HEK293 (cell line): Measurements from ENCODE around the gene RAB7A.

Experiments used
- CTCF ChIA-PET: fragments of 350-600 bp; formaldehyde crosslinking; extraction: SDS; loops from one replicate; lab custom pipeline; 2021; ENCODE audit warnings: antibody characterized with exemption; lab: Yijun Ruan, JAX
- POLR2A ChIA-PET: fragments of 300-600 bp; formaldehyde crosslinking; extraction: SDS; loops from one replicate; lab custom pipeline; 2020; ENCODE audit warnings: antibody characterized with exemption, inconsistent platforms; lab: Yijun Ruan, JAX
- H3K27ac ChIP-seq: fragments of 200-500 bp; sonication (Bioruptor generic); 2 replicates; pipeline ENCODE4 v1.5.1; 2014; ENCODE audit warnings: low read depth, low read length, control low read depth, inconsistent platforms; ENCODE audit errors: extremely low read depth
- H3K36me3 ChIP-seq, 2 experiments: fragments of 200-500 bp in 1 of 2; sonication (Bioruptor generic) in 1 of 2; 1 replicate in 1 of 2; 2 replicates in 1 of 2; pipeline ENCODE4 v1.5.1; 2014 to 2017; ENCODE audit warnings: inconsistent platforms in 2 of 2, low read length in 2 of 2; ENCODE audit not compliant: control insufficient read depth in 2 of 2, insufficient read depth in 1 of 2
- H3K4me1 ChIP-seq: fragments of 200-500 bp; sonication (Bioruptor generic); 2 replicates; pipeline ENCODE4 v1.5.1; 2014; ENCODE audit warnings: mild to moderate bottlenecking, low read length, inconsistent platforms; ENCODE audit not compliant: control insufficient read depth, insufficient read depth
- H3K4me3 ChIP-seq: 2 replicates; pipeline ENCODE4 v1.5.1; 2011; ENCODE audit warnings: low read depth, mild to moderate bottlenecking, control low read depth, low read length, moderate library complexity
- H3K9me3 ChIP-seq: fragments of 200-500 bp; sonication (Bioruptor generic); 2 replicates; pipeline ENCODE4 v1.5.1; 2014; ENCODE audit warnings: low read depth, low read length, inconsistent platforms; ENCODE audit not compliant: control insufficient read depth, insufficient read depth
- GLIS1 ChIP-seq: fragments of 450-650 bp; formaldehyde crosslinking; IDR thresholded peaks from 2 replicates; pipeline ENCODE4 v1.5.1; 2016; ENCODE audit warnings: missing biosample characterization, missing genetic modification characterization
- GLIS2 ChIP-seq: fragments of 450-650 bp; formaldehyde crosslinking; IDR thresholded peaks from 2 replicates; pipeline ENCODE4 v1.5.1; 2016; ENCODE audit warnings: missing biosample characterization, missing genetic modification characterization
- KLF9 ChIP-seq: fragments of 450-650 bp; formaldehyde crosslinking; IDR thresholded peaks from 2 replicates; pipeline ENCODE4 v1.5.1; 2016; ENCODE audit warnings: missing biosample characterization, missing genetic modification characterization, low read depth
- SP7 ChIP-seq: fragments of 450-650 bp; formaldehyde crosslinking; IDR thresholded peaks from 2 replicates; pipeline ENCODE4 v1.5.1; 2016; ENCODE audit warnings: missing biosample characterization, missing genetic modification characterization
- TRIM28 ChIP-seq: IDR thresholded peaks from 2 replicates; pipeline ENCODE4 v1.6.1; 2011; ENCODE audit warnings: low read length, control low read depth, borderline replicate concordance
- YY2 ChIP-seq: fragments of 450-650 bp; formaldehyde crosslinking; IDR thresholded peaks from 2 replicates; pipeline ENCODE4 v1.5.1; 2016; ENCODE audit warnings: missing biosample characterization, missing genetic modification characterization
- ZFP37 ChIP-seq: fragments of 450-650 bp; formaldehyde crosslinking; IDR thresholded peaks from 2 replicates; pipeline ENCODE4 v1.5.1; 2016; ENCODE audit warnings: missing biosample characterization, missing genetic modification characterization
- ZNF10 ChIP-seq: fragments of 450-650 bp; formaldehyde crosslinking; IDR thresholded peaks from 2 replicates; pipeline ENCODE4 v1.5.1; 2017; ENCODE audit warnings: missing biosample characterization, missing genetic modification characterization
- ZNF121 ChIP-seq: fragments of 450-650 bp; formaldehyde crosslinking; IDR thresholded peaks from 2 replicates; pipeline ENCODE4 v1.5.1; 2016; ENCODE audit warnings: missing biosample characterization, missing genetic modification characterization
- ZNF155 ChIP-seq: fragments of 450-650 bp; formaldehyde crosslinking; IDR thresholded peaks from 2 replicates; pipeline ENCODE4 v1.5.1; 2016; ENCODE audit warnings: missing biosample characterization, missing genetic modification characterization
- ZNF214 ChIP-seq: fragments of 450-650 bp; formaldehyde crosslinking; IDR thresholded peaks from 2 replicates; pipeline ENCODE4 v1.5.1; 2017; ENCODE audit warnings: missing biosample characterization, mild to moderate bottlenecking, missing genetic modification characterization, borderline replicate concordance
- ZNF223 ChIP-seq: fragments of 450-650 bp; formaldehyde crosslinking; IDR thresholded peaks from 2 replicates; pipeline ENCODE4 v1.5.1; 2016; ENCODE audit warnings: missing biosample characterization, missing genetic modification characterization
- ZNF350 ChIP-seq: fragments of 450-650 bp; formaldehyde crosslinking; IDR thresholded peaks from 2 replicates; pipeline ENCODE4 v1.5.0; 2017; ENCODE audit warnings: missing biosample characterization, mild to moderate bottlenecking, missing genetic modification characterization
- ZSCAN23 ChIP-seq: fragments of 450-650 bp; formaldehyde crosslinking; IDR thresholded peaks from 2 replicates; pipeline ENCODE4 v1.5.1; 2016; ENCODE audit warnings: missing biosample characterization, missing genetic modification characterization
- ZXDB ChIP-seq: fragments of 450-650 bp; formaldehyde crosslinking; IDR thresholded peaks from 2 replicates; pipeline ENCODE4 v1.5.1; 2016; ENCODE audit warnings: missing biosample characterization, missing genetic modification characterization
- TF ChIP-seq, protein P1 (sequence below): fragments of 450-650 bp; formaldehyde crosslinking; IDR thresholded peaks from 2 replicates; pipeline ENCODE4 v1.5.1; 2016; ENCODE audit warnings: missing biosample characterization, missing genetic modification characterization
- TF ChIP-seq, protein P2 (sequence below): fragments of 450-650 bp; formaldehyde crosslinking; IDR thresholded peaks from 2 replicates; pipeline ENCODE4 v1.5.1; 2016; ENCODE audit warnings: missing biosample characterization, missing genetic modification characterization
- TF ChIP-seq, protein P3 (sequence below): fragments of 450-650 bp; formaldehyde crosslinking; IDR thresholded peaks from 2 replicates; pipeline ENCODE4 v1.5.1; 2016; ENCODE audit warnings: missing biosample characterization, missing genetic modification characterization
- TF ChIP-seq, protein P4 (sequence below): fragments of 450-650 bp; formaldehyde crosslinking; IDR thresholded peaks from 2 replicates; pipeline ENCODE4 v1.5.1; 2017; ENCODE audit warnings: missing biosample characterization, missing genetic modification characterization

RAB7A gene

DNA sequence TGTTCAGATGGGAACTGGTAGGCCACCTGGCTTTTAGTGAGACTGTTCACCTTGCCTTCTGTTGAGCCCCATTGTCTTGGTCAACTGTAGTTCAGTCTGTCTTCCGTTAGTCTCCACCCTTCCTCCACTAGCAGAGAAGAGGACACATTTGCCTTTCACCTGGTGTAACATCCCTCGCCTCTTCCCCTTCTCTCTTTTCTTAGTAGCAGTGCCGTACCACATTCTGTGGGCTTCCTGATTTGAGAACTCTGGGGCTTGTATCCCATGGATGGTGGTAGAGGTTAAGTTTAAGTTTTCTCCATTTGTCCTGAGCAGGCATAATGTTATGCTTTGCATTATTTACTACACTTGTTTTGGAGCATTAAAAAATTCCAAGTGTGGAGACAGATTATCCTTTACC, 49.3 kb downstream of the RAB7A start:
- H3K27ac ChIP-seq, result no peak overlapping the region
- ChIA-PET POLR2A (no interaction called here), CTCF (no interaction called here)

GRCh38 chr3:128775906-128776542, 50.0 kb downstream of the RAB7A start:
- H3K9me3 ChIP-seq, result no peaks in the 10 kb centered on the region
- H3K36me3 ChIP-seq, result no peaks in the 10 kb centered on the region
- no peak overlapping the region for H3K4me3 ChIP-seq
- POLR2A ChIA-PET, result no interaction called here
- H3K27ac ChIP-seq, result no peak overlapping the region
- peaks cover 9% of the 10 kb centered on the region for H3K4me1 ChIP-seq
- CTCF ChIA-PET, result no interaction called here
- TF ChIP-seq, protein P1, sequence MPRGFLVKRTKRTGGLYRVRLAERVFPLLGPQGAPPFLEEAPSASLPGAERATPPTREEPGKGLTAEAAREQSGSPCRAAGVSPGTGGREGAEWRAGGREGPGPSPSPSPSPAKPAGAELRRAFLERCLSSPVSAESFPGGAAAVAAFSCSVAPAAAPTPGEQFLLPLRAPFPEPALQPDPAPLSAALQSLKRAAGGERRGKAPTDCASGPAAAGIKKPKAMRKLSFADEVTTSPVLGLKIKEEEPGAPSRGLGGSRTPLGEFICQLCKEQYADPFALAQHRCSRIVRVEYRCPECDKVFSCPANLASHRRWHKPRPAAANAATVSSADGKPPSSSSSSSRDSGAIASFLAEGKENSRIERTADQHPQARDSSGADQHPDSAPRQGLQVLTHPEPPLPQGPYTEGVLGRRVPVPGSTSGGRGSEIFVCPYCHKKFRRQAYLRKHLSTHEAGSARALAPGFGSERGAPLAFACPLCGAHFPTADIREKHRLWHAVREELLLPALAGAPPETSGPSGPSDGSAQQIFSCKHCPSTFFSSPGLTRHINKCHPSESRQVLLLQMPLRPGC (tag by site-specific recombination), result no peak
- TF ChIP-seq SP7 (tag by site-specific recombination), result no peak
- peak; percentile 76 for TF ChIP-seq ZNF121 (tag by site-specific recombination)
- TF ChIP-seq, protein P2, sequence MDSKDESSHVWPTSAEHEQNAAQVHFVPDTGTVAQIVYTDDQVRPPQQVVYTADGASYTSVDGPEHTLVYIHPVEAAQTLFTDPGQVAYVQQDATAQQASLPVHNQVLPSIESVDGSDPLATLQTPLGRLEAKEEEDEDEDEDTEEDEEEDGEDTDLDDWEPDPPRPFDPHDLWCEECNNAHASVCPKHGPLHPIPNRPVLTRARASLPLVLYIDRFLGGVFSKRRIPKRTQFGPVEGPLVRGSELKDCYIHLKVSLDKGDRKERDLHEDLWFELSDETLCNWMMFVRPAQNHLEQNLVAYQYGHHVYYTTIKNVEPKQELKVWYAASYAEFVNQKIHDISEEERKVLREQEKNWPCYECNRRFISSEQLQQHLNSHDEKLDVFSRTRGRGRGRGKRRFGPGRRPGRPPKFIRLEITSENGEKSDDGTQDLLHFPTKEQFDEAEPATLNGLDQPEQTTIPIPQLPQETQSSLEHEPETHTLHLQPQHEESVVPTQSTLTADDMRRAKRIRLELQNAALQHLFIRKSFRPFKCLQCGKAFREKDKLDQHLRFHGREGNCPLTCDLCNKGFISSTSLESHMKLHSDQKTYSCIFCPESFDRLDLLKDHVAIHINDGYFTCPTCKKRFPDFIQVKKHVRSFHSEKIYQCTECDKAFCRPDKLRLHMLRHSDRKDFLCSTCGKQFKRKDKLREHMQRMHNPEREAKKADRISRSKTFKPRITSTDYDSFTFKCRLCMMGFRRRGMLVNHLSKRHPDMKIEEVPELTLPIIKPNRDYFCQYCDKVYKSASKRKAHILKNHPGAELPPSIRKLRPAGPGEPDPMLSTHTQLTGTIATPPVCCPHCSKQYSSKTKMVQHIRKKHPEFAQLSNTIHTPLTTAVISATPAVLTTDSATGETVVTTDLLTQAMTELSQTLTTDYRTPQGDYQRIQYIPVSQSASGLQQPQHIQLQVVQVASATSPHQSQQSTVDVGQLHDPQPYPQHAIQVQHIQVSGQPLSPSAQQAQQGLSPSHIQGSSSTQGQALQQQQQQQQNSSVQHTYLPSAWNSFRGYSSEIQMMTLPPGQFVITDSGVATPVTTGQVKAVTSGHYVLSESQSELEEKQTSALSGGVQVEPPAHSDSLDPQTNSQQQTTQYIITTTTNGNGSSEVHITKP (tag by site-specific recombination), result 0 out of 2 replicates have a peak, but pooled peaks have one; percentile 56

More for the DNA sequence above, 49.3 kb downstream of the RAB7A start:
- Histone ChIP-seq H3K9me3 (no peaks in the 10 kb centered on the region), H3K4me1 (peaks cover 9% of the 10 kb centered on the region), H3K36me3 (no peaks in the 10 kb centered on the region), H3K4me3 (no peak overlapping the region)
- TF ChIP-seq, protein P3, sequence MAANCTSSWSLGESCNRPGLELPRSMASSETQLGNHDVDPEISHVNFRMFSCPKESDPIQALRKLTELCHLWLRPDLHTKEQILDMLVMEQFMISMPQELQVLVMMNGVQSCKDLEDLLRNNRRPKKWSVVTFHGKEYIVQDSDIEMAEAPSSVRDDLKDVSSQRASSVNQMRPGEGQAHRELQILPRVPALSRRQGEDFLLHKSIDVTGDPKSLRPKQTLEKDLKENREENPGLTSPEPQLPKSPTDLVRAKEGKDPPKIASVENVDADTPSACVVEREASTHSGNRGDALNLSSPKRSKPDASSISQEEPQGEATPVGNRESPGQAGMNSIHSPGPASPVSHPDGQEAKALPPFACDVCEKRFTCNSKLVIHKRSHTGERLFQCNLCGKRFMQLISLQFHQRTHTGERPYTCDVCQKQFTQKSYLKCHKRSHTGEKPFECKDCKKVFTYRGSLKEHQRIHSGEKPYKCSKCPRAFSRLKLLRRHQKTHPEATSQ, result no peak
- no peak for TF ChIP-seq GLIS2 (tag by site-specific recombination)
- no peak for TF ChIP-seq ZNF223 (tag by site-specific recombination)
- no peak for TF ChIP-seq ZNF155 (tag by site-specific recombination)
- no peak for TF ChIP-seq ZFP37 (tag by site-specific recombination)
- TF ChIP-seq ZNF214 (tag by site-specific recombination), result no peak
- TF ChIP-seq TRIM28, result no peak
- no peak for TF ChIP-seq KLF9 (tag by site-specific recombination)
- TF ChIP-seq YY2, result no peak
- TF ChIP-seq ZNF350 (tag by site-specific recombination), result no peak
- TF ChIP-seq ZXDB (tag by site-specific recombination), result no peak
- TF ChIP-seq ZSCAN23, result no peak
- no peak for TF ChIP-seq ZNF10
- TF ChIP-seq, protein P4, sequence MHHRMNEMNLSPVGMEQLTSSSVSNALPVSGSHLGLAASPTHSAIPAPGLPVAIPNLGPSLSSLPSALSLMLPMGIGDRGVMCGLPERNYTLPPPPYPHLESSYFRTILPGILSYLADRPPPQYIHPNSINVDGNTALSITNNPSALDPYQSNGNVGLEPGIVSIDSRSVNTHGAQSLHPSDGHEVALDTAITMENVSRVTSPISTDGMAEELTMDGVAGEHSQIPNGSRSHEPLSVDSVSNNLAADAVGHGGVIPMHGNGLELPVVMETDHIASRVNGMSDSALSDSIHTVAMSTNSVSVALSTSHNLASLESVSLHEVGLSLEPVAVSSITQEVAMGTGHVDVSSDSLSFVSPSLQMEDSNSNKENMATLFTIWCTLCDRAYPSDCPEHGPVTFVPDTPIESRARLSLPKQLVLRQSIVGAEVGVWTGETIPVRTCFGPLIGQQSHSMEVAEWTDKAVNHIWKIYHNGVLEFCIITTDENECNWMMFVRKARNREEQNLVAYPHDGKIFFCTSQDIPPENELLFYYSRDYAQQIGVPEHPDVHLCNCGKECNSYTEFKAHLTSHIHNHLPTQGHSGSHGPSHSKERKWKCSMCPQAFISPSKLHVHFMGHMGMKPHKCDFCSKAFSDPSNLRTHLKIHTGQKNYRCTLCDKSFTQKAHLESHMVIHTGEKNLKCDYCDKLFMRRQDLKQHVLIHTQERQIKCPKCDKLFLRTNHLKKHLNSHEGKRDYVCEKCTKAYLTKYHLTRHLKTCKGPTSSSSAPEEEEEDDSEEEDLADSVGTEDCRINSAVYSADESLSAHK (tag by site-specific recombination), result no peak
- TF ChIP-seq GLIS1 (tag by site-specific recombination), result no peak
